OCI-M2 (cell line): Measurements from ENCODE around the gene SDK1.
"Not testable (repeated sequence)": the region's sequence is repeated elsewhere in the genome, so short reads cannot be mapped to it uniquely, and the experiment has no call there.

Source experiments
- DNase-seq: peaks from one replicate; lab custom pipeline; 2025; ENCODE audit not compliant: unreplicated experiment; lab: John Stamatoyannopoulos, UW

Gene SDK1

DNA sequence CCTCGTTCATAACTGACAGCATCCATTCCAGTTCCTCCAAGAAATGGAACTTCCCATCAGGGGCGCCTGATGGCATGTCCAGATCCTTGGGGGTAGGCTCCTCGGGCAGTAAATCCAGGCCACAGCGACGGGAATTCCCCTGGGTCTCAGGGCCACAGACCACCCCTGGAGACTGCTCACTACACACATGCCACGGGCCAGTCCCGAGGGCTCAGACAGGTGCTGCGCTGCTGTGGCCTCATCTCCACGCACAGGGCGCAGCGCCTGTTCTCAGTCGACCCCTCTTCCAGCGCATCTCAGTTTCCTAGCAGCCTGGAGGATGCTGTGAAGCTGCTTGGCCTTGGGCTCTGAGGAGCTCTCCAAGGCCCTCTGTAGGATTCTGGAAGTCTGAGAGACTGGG is 907.5 kb downstream of the SDK1 start:
- DNase-seq = no peak

DNA sequence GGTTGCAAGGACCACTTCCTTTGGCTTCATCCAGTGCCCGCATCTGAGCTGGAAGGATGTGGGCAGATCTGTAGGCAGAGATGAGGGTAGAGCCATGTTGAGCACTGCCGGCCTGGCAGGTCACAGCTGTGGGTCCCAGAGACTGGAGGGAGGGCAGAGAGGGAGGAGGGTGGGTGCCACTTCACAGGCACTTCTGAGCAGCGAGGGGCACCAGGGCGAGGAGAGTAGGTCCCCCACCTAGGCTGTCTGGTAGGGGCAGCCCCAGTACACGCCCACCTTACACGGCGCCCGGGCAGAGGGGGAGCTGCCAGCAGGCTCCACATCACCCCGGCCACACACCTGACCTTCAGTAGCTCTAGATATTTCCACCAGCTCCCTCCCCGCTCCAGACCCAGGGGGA is 908.1 kb downstream of the SDK1 start:
- DNase-seq = no peak

DNA sequence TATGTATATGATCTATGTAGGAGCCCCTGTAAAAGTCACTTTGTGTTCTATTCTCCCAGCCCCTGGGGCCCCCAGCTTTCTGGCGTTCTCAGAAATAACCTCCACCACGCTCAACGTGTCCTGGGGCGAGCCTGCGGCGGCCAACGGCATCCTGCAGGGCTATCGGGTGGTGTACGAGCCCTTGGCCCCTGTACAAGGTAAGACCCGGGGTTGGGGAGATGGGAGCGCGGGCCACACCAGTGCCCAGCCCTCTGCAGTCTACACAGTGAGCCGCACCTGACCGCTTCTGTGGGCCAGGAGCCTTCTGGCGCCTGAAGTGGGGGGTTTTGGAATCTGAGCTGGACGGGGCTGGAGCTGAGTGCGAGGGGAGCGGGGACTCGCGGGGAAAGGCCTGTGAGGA is 908.9 kb downstream of the SDK1 start:
- DNase-seq = no peak

DNA sequence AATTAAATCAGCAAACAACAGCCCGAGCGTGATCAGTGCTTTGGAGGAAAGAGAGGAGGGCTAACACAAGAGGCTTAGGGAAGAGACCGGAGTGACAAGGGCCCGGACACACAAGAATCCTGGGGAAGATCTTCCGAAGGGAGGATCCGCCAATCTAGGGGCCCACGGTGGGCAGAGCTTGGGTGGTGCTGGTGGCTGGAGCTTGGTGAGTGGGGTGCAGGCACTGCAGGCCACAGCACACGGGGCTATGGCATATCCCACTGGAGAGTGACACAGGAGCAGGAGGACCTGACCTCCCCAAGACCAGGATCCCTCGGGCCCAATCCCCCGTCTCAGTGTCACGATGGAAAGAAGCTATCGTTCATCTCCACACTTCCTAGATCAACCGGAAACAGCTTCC is 909.8 kb downstream of the SDK1 start:
- DNase-seq = no peak

DNA sequence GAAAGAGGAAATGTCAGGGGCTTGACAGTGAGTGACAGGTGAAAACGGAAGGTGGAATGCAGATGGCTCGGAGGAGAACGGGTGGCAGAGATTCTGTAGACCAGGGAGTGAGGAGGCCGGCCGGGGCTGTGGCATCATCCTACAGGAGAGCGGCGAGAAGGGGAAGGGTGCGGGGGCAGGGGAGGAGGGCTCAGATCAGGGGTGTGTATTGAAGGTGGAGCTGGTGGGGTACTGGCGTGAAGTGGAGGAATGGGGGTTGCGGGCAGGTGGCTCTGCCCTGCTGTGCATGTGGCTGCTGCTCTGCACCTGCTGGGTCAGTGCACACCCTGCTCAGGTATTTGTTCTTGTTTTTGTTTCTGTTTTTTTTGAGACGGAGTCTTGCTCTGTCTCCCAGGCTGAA is 910.2 kb downstream of the SDK1 start:
- no peak for DNase-seq

DNA sequence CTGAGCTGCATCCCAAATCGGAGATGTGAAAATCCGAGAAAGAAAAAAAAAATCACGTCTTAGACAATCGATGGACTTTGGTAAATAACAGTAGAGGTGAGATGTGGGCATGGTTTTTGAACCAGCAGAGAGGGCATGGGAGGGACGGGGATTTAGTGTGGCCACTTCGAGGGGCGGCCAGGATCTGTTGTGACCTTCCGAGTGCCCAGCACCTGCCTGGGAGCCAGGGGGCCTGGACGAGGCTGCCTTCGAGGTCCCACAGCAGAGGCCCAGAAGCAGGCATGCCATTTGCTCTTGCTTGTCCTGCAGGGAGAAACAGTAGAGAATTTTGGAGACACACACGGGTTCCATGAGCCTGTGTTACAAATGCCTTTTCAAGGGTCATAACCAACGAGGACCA is 911.3 kb downstream of the SDK1 start:
- DNase-seq = no peak

DNA sequence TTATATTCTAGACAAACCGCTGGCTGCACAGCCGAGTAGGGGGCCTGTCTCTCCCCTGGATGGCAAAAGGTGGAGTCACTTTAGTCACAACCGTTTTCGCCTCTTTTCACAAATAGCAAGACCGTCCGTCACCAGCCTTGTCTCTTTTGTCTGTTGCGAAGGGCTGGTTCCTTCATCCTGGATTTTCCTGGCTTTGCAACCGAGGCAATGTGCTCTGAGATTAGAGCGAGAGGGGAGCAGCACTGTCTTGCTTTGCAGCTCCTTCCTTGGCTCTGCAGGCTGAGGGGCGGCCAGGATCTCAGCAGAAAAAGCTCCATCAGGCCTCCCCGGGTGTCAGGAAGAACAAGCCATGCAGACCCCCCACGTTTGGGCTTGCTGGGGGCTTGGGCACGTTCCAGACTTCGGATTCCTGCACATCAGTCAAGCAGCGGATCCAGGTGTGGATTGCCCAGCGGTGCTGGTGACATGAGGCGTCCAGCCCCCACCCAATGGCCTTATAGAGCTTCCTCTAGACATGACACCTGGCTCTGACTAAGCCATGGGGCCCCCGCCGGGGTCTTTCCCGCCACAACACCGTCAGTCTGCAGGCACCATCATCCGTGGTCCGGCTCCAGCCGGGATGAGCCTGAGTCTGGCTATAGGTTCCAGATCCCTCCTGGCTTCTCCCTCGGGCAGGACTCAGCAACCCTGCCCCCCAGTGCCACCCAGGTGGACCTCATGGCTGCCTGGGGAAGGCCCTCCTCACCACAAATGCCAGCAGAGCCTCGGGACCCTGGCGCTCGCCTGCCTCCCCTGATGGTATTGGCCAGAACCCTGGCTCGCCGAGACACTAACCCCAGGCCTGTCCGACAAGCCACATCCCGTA is 913.5 kb downstream of the SDK1 start:
- no peak for DNase-seq

DNA sequence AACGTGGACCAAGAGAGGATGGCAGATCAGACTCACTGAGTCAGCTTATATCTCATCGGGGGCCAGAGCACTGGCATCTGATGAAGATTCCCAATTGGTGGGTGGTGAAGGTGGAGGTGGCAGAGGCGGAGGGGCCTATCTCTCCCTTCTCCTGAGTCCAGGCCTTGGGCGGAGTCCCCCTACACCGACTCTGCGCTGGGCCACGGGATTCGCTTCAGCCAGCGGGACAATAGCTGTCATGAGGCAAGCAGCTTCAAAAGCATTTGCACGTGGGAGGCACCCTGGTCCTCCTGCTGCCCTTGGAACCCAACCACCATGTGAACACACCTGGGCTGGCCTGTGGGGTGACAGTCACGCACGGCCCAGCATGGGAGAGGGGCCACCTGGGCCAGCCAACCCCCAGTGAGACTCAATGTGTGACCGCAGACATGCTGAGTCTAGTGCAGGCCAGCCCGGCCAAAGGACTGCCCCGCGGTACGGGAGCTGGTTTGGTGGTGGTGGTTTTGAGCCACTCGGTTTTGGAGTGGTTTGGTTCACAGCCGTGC is 914.2 kb downstream of the SDK1 start:
- no peak for DNase-seq

DNA sequence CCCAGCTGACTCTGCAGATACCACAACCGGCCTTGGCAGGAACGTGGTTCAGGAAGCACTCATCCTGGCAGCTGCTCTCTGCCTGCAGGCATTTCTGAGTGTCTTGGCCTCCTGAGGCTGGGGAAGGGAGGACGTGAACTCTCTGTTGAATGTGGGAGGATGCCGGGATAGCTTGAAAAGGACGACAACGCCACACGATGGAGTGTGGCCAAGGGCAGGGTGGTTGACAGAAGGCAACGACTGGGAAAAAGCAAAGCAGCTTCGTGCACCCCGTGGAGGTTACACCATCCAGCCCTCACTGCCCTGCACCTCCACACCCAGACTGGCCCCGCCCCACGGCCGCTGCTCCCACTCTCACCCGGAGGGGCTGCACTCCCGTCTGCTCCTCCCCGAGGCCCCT is 915.0 kb downstream of the SDK1 start:
- no peak for DNase-seq

DNA sequence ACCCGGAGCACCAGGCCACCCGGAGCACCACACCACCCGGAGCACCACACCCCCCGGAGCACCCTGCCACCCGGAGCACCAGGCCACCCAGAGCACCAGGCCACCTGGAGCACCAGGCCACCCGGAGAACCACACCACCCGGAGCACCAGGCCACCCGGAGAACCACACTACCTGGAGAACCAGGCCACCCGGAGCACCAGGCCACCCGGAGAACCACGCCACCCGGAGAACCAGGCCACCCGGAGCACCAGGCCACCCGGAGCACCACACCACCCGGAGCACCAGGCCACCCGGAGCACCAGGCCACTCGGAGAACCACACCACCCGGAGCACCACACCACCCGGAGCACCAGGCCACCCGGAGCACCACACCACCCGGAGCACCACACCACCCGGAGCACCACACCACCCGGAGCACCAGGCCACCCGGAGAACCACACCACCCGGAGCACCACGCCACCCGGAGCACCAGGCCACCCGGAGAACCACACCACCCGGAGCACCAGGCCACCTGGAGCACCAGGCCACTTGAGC is 916.1 kb downstream of the SDK1 start:
- DNase-seq = not testable (repeated sequence)

DNA sequence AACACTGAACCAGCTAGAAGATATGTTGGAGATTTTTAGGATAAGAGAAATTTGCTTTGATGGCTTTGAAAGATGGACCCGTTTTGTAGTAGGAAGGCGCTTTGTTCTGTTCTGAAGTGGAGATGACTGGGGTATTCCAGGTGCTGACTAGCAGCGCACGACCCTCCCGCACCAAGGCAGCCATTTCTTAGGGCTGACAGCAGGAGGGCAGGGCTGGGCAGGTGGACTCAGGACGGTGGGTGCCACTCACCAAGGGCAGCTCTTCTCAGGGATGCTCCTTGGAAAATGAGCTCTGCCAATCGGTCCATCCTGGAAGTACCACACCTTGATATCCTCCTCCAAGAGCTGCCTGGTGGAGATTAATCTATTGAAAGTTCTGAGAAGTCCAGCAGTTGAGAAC is 917.4 kb downstream of the SDK1 start:
- DNase-seq = no peak

DNA sequence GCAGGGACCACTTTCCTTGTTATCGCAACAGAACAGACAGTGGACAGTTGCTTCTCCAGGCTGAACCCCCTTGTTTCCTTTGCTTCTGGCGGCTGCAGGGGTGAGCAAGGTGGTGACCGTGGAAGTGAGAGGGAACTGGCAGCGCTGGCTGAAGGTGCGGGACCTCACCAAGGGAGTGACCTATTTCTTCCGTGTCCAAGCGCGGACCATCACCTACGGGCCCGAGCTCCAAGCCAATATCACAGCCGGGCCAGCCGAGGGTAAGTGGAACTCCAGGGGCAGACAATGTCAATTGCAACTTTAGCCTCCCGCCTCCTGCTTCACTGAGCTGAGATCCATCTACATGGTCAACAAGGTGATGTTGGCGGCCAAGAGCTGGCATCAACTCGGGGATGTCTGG is 919.0 kb downstream of the SDK1 start:
- no peak for DNase-seq

DNA sequence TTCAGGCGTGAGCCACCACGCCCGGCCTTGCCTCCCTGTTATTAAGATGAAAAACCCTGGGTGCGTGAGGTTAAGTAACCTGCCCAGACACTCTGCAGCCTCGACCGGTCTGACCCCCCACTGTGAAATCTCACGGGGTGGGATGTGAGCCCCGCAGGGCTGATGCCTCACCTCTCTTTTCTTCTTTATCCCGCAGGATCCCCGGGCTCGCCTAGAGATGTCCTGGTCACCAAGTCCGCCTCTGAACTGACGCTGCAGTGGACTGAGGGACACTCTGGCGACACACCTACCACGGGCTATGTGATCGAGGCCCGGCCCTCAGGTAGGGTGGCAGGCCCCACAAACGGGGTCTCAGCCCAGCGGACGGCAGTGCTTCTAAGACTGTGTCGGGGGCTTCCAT is 920.0 kb downstream of the SDK1 start:
- DNase-seq = no peak

DNA sequence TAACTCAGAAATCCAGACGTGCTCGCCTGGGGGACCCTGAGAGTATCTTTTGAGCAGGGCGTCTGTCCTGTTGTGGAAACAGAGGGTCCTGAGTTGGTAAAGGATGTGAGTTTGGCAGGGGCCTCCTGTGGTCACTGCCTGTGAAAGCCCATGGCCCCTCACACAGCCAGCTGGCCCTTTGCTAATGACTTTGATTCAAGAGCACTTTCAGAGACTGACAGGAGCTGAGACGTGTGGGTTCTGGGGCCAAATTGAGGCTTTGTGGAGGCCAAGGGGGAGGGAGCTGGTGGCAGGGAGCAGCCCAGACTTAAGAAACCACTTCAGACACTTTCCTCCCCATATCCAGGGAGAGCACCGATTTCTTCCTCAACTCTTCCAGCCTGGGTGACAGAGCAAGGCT is 921.6 kb downstream of the SDK1 start:
- DNase-seq = no peak

DNA sequence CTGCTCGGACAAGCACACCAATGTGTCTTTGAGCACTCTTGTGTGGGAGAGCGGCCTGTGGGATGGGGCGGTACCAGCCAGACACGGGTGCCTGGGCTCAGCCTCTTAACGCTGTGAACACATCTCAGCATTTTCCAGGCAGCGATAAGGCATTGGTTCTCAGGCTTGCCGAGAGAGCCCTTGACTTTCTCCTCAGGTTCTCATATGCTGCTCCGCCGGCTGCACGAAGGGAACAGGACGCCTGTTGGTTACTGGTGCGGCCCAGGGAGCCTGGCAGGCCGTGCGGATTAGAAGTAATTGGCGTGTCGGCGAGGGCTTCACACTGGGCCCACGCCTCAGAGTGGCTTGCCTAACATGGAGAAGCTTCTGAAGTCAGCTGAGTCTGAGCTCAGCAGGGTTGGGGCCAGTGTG is 924.3 kb downstream of the SDK1 start:
- DNase-seq = no peak

DNA sequence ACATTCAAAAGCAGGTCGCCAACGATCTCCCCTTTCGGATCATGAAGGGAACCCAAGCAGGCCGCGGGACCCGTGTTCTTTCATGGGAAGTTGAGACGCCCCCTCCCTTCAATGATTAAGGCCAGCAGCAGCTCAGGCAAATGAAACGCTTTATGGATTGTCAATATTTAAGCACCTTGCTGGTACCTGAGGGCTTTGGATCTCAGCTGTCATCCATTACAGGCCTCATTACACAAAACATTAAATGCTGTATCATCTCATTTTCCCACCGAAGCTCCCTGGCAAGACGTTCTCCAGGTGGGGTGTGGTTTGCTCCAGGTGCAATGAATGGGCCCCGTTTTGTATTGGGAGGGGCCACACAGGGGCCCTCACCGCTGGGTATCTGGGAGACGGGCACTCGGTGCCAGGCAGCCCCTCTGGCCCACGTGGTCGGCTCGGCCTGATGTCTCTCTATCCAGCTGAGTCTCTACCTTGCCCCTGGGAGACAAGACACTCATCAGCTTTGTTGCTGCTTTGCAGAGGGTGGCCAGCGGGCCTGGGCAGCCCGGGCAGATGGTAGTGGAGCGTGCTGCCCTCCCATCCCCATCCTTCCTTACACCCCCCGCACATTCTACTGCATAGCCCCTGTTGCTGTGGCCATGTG is 925.0 kb downstream of the SDK1 start:
- DNase-seq = no peak

DNA sequence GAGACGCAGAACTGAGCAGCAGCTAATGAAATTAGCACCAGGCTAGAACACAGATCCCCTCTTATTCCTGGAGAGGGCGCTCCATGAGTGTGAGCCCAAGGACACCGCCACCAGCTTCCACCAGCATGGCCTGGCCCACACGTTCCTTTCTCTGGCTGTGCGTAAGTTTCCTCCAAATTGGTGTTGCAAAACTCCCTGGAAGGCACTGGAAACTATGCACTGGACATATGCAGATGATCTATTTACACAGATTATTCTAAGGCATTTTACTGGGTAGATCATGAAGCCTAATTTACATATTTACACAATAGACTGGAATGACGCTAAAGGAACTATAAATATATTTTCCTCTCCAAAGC is 925.5 kb downstream of the SDK1 start:
- DNase-seq = no peak

DNA sequence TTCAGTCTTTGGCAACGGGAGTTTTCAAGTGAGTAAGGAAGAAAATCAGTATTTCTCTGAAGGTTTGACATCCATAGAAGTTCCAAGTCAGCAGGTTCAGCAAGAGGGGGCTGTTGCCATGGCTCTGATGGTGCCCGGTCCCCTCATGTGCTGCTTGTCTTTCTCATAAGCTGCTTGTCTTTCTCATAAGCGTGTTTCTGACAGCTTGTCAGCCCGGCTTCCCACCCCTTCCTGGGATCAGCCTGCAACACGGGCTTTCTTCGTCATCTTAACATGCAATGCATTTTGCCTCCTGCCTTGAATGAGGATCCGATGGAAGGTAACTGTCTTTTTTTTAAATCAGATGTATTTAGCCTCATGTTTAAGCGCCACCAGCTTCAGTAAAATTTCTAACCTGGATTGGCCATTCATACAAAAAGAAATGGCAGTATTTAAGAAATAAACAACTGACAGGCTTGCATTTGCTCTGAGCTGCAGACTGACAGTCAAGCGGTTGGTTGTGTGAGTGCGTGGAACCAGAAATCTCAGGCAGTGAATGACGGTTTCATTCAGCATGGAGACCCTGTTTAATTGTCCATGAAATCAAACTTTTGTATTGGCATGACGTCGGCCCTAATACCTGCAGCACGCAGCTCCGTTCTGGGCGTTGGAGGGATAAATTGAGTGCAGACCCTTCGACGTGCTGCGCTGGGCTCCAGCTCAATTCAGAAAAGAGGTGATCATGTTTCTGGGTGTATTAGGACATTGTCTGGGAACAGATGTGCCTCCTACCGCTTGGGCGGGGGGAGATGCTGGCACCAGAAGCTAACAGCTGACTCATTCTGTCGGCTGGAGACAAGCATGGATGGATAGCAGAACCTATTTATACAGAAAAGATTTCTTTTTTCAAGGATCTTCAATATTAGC is 926.3 kb downstream of the SDK1 start:
- no peak for DNase-seq

DNA sequence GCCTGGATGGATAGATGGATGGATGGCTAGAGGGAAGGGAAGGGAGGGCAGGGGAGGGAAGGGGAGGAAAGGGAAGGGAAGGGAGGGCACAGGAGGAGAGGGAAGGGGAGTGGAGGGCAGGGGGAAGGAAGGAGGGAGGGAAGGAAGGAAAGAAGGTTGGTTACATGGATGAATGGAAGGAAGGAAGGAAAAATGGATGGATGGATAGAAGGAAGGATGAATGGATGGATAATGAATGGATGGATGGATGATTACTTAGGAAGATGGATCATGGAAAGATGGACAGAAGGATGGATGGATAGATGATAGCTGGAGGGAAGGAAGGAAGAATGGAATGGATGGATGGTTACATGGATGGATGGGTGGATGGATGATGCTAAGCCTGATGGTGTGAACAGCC is 929.3 kb downstream of the SDK1 start:
- no peak for DNase-seq

DNA sequence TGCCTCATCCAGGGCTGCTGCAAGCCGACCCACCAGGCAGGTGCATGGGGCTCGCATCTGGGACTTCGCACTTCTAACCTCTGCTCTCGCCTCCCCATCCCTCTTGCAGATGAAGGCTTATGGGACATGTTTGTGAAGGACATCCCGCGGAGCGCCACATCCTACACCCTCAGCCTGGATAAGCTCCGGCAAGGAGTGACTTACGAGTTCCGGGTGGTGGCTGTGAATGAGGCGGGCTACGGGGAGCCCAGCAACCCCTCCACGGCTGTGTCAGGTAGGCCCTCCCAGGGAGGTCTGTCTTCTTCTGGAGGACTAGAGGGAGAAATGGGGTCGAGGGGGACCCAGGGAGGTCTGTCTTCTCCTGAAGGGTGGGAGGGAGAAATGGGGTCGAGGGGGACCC is 932.1 kb downstream of the SDK1 start:
- DNase-seq = no peak
